Uterus (tissue), 2 donors: Measurements from ENCODE around the gene HNRNPH3.
"Not testable (repeated sequence)": the region's sequence is repeated elsewhere in the genome, so short reads cannot be mapped to it uniquely, and the experiment has no call there.

Source experiments
- POLR2A ChIP-seq, 2 donors: fragments of 450-650 bp; IDR thresholded peaks; one replicate each; pipeline ENCODE4 v1.6.1; 2016; ENCODE audit warnings: antibody characterized with exemption in 2 of 2, mild to moderate bottlenecking in 1 of 2, moderate library complexity in 1 of 2
- TF ChIP-seq, protein P1 (sequence below), 4 experiments: fragments of 200-600 bp in 2 of 4; fragments of 450-650 bp in 2 of 4; sonication (generic) in 2 of 4; IDR thresholded peaks; one replicate each; pipeline ENCODE4 v1.5.1; 2016 to 2019; ENCODE audit warnings: antibody characterized with exemption in 4 of 4, mild to moderate bottlenecking in 2 of 4, moderate library complexity in 1 of 4

DNA sequence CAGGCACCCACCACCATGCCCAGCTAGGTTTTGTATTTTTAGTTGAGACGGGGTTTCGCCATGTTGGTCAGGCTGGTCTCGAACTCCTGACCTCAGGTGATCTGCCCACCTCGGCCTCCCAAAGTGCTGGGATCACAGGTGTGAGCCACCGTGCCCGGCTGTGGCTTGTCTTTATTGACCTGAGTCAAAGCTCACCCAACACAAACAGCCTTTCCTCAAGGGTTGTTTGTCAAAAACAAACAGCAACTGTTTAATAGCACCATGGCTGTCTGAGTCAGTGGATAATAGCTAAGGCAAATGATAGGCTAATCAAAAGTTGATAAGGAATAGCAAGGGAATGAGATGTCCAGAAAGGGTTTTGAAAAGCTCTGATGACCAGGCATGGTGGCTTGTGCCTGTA lies 16.9 kb upstream of the HNRNPH3 start:
- TF ChIP-seq, protein P1, sequence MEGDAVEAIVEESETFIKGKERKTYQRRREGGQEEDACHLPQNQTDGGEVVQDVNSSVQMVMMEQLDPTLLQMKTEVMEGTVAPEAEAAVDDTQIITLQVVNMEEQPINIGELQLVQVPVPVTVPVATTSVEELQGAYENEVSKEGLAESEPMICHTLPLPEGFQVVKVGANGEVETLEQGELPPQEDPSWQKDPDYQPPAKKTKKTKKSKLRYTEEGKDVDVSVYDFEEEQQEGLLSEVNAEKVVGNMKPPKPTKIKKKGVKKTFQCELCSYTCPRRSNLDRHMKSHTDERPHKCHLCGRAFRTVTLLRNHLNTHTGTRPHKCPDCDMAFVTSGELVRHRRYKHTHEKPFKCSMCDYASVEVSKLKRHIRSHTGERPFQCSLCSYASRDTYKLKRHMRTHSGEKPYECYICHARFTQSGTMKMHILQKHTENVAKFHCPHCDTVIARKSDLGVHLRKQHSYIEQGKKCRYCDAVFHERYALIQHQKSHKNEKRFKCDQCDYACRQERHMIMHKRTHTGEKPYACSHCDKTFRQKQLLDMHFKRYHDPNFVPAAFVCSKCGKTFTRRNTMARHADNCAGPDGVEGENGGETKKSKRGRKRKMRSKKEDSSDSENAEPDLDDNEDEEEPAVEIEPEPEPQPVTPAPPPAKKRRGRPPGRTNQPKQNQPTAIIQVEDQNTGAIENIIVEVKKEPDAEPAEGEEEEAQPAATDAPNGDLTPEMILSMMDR (IDR thresholded peaks at IDR 0.05), result not testable (repeated sequence)
- not testable (repeated sequence) for TF ChIP-seq POLR2A (IDR thresholded peaks at IDR 0.05)
